IMR-90 (cell line): ENCODE measurements around the gene PPP3CA. TPM values are rescaled to one million over a fixed set of nuclear protein-coding genes. Genes with fewer than 3 reads are reported as not detected.

Experiments
- ATAC-seq: fragments of 200-7000 bp; cut with Tn5 transposase; 2 replicates; pipeline ENCODE4 v1.9.1; 2020; ENCODE audit warnings: low read depth, mild to moderate bottlenecking, moderate library complexity
- BruUV-seq: library from RNA; stranded (reverse); fragments of 400-500 nt; replicated peaks from 2 replicates; lab custom pipeline; 2021; lab: Mats Ljungman, UMichigan
- CTCF ChIA-PET: fragments of 300-600 bp; formaldehyde crosslinking; extraction: SDS; loops from one replicate; lab custom pipeline; 2021; ENCODE audit warnings: antibody characterized with exemption; lab: Yijun Ruan, JAX
- POLR2A ChIA-PET: fragments of 300-600 bp; sonication (Branson Sonifier 250); formaldehyde crosslinking; loops from one replicate; lab custom pipeline; 2022; ENCODE audit warnings: antibody characterized with exemption; ENCODE audit not compliant: unreplicated experiment; lab: Charles Lee
- DNase-seq: peaks from one replicate; pipeline ENCODE4 v3.0.0; 2013
- H2AFZ ChIP-seq: replicated peaks from 2 replicates; pipeline ENCODE3; 2013; ENCODE audit warnings: low read length, mild to moderate bottlenecking; ENCODE audit not compliant: poor library complexity
- H2AK5ac ChIP-seq: 2 replicates; pipeline ENCODE4 v1.6.1; 2013; ENCODE audit warnings: low read depth, low read length, inconsistent platforms
- H2AK9ac ChIP-seq: replicated peaks from 2 replicates; pipeline ENCODE3; 2013; ENCODE audit warnings: mild to moderate bottlenecking, low read depth, low read length, moderate library complexity; ENCODE audit not compliant: poor library complexity
- H2BK120ac ChIP-seq: 2 replicates; pipeline ENCODE4 v1.6.1; 2013; ENCODE audit warnings: low read depth, low read length, inconsistent platforms
- H2BK15ac ChIP-seq: 3 replicates; pipeline ENCODE4 v1.6.1; 2013; ENCODE audit warnings: low read depth, low read length, inconsistent platforms
- H2BK20ac ChIP-seq: 2 replicates; pipeline ENCODE4 v1.6.1; 2013; ENCODE audit warnings: low read depth, mild to moderate bottlenecking, inconsistent platforms, low read length, moderate library complexity
- H2BK5ac ChIP-seq: 2 replicates; pipeline ENCODE4 v1.6.1; 2013; ENCODE audit warnings: mild to moderate bottlenecking, low read depth, low read length, inconsistent platforms; ENCODE audit not compliant: poor library complexity, severe bottlenecking
- H3K14ac ChIP-seq: replicated peaks from 2 replicates; pipeline ENCODE4 v1.6.1; 2013; ENCODE audit warnings: low read depth, low read length, inconsistent platforms
- H3K18ac ChIP-seq: 2 replicates; pipeline ENCODE4 v1.6.1; 2013; ENCODE audit warnings: low read depth, low read length, control low read depth
- H3K23ac ChIP-seq: 2 replicates; pipeline ENCODE4 v1.6.1; 2013; ENCODE audit warnings: low read depth, low read length, inconsistent platforms
- H3K27ac ChIP-seq: 2 replicates; pipeline ENCODE4 v1.5.1; 2013; ENCODE audit warnings: mild to moderate bottlenecking, control low read depth, low read length; ENCODE audit not compliant: insufficient read depth
- H3K27me3 ChIP-seq: 2 replicates; pipeline ENCODE4 v1.6.1; 2013; ENCODE audit warnings: low read length; ENCODE audit not compliant: control insufficient read depth, insufficient read depth
- H3K36me3 ChIP-seq: 2 replicates; pipeline ENCODE4 v1.6.1; 2013; ENCODE audit warnings: low read length, mixed read lengths; ENCODE audit not compliant: control insufficient read depth, insufficient read depth
- H3K4ac ChIP-seq: 2 replicates; pipeline ENCODE4 v1.6.1; 2013; ENCODE audit warnings: low read depth, low read length, inconsistent platforms
- H3K4me1 ChIP-seq: 2 replicates; pipeline ENCODE4 v1.6.1; 2013; ENCODE audit warnings: low read length, mixed read lengths; ENCODE audit not compliant: control insufficient read depth, insufficient read depth
- H3K4me2 ChIP-seq: 2 replicates; pipeline ENCODE4 v1.6.1; 2013; ENCODE audit warnings: low read depth, mild to moderate bottlenecking, control low read depth, low read length, moderate library complexity
- H3K4me3 ChIP-seq: 2 replicates; pipeline ENCODE4 v1.5.1; 2013; ENCODE audit warnings: low read depth, mild to moderate bottlenecking, control low read depth, low read length, moderate library complexity; ENCODE audit not compliant: insufficient read depth
- H3K56ac ChIP-seq: 2 replicates; pipeline ENCODE4 v1.6.1; 2013; ENCODE audit warnings: low read length, inconsistent platforms; ENCODE audit not compliant: insufficient read depth; ENCODE audit errors: extremely low read depth
- H3K79me1 ChIP-seq, 2 experiments: 2 replicates each; pipeline ENCODE4 v1.6.1; 2013; ENCODE audit warnings: low read length in 2 of 2, inconsistent platforms in 1 of 2, low read depth in 1 of 2
- H3K9ac ChIP-seq: 2 replicates; pipeline ENCODE4 v1.6.1; 2013; ENCODE audit warnings: low read depth, low read length, control low read depth
- H3K9me1 ChIP-seq: 2 replicates; pipeline ENCODE4 v1.6.1; 2013; ENCODE audit warnings: low read length, inconsistent platforms; ENCODE audit not compliant: insufficient read depth
- H3K9me3 ChIP-seq: 2 replicates; pipeline ENCODE4 v1.6.1; 2013; ENCODE audit warnings: low read length; ENCODE audit not compliant: control insufficient read depth, insufficient read depth
- H4K20me1 ChIP-seq: 2 replicates; pipeline ENCODE4 v1.6.1; 2013; ENCODE audit warnings: low read length, inconsistent platforms; ENCODE audit not compliant: insufficient read depth
- H4K5ac ChIP-seq: 2 replicates; pipeline ENCODE4 v1.6.1; 2013; ENCODE audit warnings: mild to moderate bottlenecking, low read depth, low read length, control low read depth
- H4K8ac ChIP-seq, 2 experiments: 2 replicates each; pipeline ENCODE4 v1.6.1; 2013; ENCODE audit warnings: low read depth in 2 of 2, low read length in 2 of 2, control low read depth in 1 of 2, inconsistent platforms in 1 of 2
- H4K91ac ChIP-seq: 2 replicates; pipeline ENCODE4 v1.6.1; 2013; ENCODE audit warnings: low read depth, low read length, inconsistent platforms; ENCODE audit not compliant: insufficient read depth
- BHLHE40 ChIP-seq: fragments of 150-350 bp; IDR thresholded peaks from 2 replicates; pipeline ENCODE4 v1.6.1; 2016; ENCODE audit warnings: mild to moderate bottlenecking, low read depth, low read length
- CHD1 ChIP-seq: IDR thresholded peaks from 2 replicates; pipeline ENCODE4 v1.6.1; 2012; ENCODE audit warnings: low read depth, low read length, improper control_type of control experiment
- FOS ChIP-seq: fragments of 150-350 bp; IDR thresholded peaks from 2 replicates; pipeline ENCODE4 v1.6.1; 2016; ENCODE audit warnings: low read depth, low read length
- MAFK ChIP-seq: IDR thresholded peaks from 2 replicates; pipeline ENCODE4 v1.6.1; 2012; ENCODE audit warnings: low read depth, low read length, improper control_type of control experiment
- MAZ ChIP-seq: IDR thresholded peaks from 2 replicates; pipeline ENCODE4 v1.6.1; 2012; ENCODE audit warnings: low read depth, mild to moderate bottlenecking, low read length, improper control_type of control experiment, moderate library complexity, borderline replicate concordance
- MXI1 ChIP-seq: IDR thresholded peaks from 2 replicates; pipeline ENCODE4 v1.6.1; 2012; ENCODE audit warnings: low read depth, mild to moderate bottlenecking, low read length, moderate library complexity, borderline replicate concordance
- NFE2L2 ChIP-seq: fragments of 150-350 bp; IDR thresholded peaks from 2 replicates; pipeline ENCODE4 v1.6.1; 2016; ENCODE audit warnings: low read depth, mild to moderate bottlenecking, low read length
- POLR2A ChIP-seq: IDR thresholded peaks from 2 replicates; pipeline ENCODE4 v1.6.1; 2012; ENCODE audit warnings: mild to moderate bottlenecking, low read depth, low read length
- RAD21 ChIP-seq: IDR thresholded peaks from 2 replicates; pipeline ENCODE4 v1.6.1; 2012; ENCODE audit warnings: low read length, improper control_type of control experiment
- RCOR1 ChIP-seq: IDR thresholded peaks from 2 replicates; pipeline ENCODE4 v1.6.1; 2012; ENCODE audit warnings: mild to moderate bottlenecking, low read length, improper control_type of control experiment; ENCODE audit not compliant: insufficient replicate concordance
- SMC3 ChIP-seq: fragments of 150-350 bp; IDR thresholded peaks from 2 replicates; pipeline ENCODE4 v1.6.1; 2016; ENCODE audit warnings: low read depth, mild to moderate bottlenecking, antibody characterized with exemption, low read length, moderate library complexity
- WGBS, 2 experiments: methylation state at CpG; one replicate each; pipeline versions ENCODE4 v1.1.5 to v1.1.7; 2013; ENCODE audit warnings: missing lambda C conversion rate in 2 of 2; ENCODE audit not compliant: insufficient read length in 1 of 2; ENCODE audit errors: extremely low coverage in 2 of 2; 5-methylcytosine and 5-hydroxymethylcytosine counted together
- dilution Hi-C: fragments of 300-500 bp; cut with HindIII; formaldehyde crosslinking; loops from one replicate; pipeline ENCODE4 v1.14.3; 2018; ENCODE audit warnings: low sequenced_read_pairs; ENCODE audit not compliant: unreplicated experiment
- in situ Hi-C: fragments of 300-500 bp; cut with MboI; formaldehyde crosslinking; loops from 3 replicates; pipeline ENCODE4 v1.14.3; 2019; ENCODE audit warnings: low sequenced_read_pairs, inconsistent platforms, mixed read lengths
- intact Hi-C: fragments of 100-400 bp; cut with micrococcal nuclease; formaldehyde crosslinking; loops from 2 replicates; pipeline ENCODE4 v1.10.0; 2022
- polyA plus RNA-seq, 3 experiments: library from polyadenylated mRNA; depleted of rRNA; stranded (reverse); fragments of >200 nt; gene quantifications; 2 replicates each; pipeline ENCODE4 v1.2.3, GENCODE V29; 2012; ENCODE audit warnings: low replicate concordance in 1 of 3
- total RNA-seq: library from RNA; depleted of rRNA; stranded (reverse); fragments of >200 nt; gene quantifications from 2 replicates; pipeline ENCODE4 v1.2.3, GENCODE V29; 2012

PPP3CA gene
- total and polyA plus RNA-seq, 2 of the 4 experiments (the other 2 are of a cell fraction): 14.5 to 48.6 TPM

DNA sequence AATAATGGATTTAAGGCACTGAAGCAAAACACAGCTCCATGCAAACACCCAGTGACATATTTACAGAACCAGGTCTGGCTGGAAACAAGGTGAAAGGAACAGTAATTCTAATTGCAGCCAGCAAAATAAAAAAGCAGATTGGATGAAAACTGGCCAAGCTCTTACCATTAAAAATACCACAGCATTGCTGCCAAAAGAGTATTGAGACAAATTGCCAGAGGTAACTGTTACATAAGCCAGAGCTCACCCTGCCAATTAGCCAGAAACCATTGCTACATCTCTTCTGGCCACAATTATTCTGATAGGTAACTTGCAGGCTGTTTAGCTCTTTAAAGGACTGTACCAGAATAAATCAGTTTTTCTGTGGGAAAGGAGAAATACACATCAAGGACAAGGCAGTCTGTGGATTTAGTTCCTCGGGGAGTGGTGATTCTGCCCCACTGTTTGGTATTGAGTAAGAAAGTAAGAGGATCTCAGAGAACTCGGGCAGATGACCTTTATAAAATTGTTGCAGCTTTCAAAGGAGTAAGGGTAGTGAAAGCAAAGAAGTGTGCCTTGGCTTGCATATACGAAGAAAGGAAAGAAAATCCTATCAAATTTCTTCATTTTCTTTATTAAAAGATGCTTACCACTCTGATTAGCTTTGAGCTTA, 369.5 kb downstream of the PPP3CA start:
- Histone ChIP-seq H3K27me3 (peaks cover 2% of the 10 kb centered on the region; the same call in 1 of the 2 replicates), H2AK5ac (no peak overlapping the region), H3K4me3 (no peak overlapping the region), H3K14ac (no peak overlapping the region), H2AK9ac (no peak overlapping the region), H2AFZ (no peak overlapping the region), H4K5ac (no peak overlapping the region), H2BK120ac (no peak overlapping the region), H3K9me1 (no peaks in the 10 kb centered on the region), H4K20me1 (no peaks in the 10 kb centered on the region), H2BK20ac (no peak overlapping the region), H3K4me2 (no peak overlapping the region), H3K27ac (no peak overlapping the region), H3K9me3 (no peaks in the 10 kb centered on the region), H3K4me1 (no peaks in the 10 kb centered on the region), H2BK15ac (no peak overlapping the region), H4K8ac (no peak overlapping the region), H4K91ac (no peak overlapping the region), H3K36me3 (no peaks in the 10 kb centered on the region), H3K4ac (no peak overlapping the region), H3K79me1 (no peaks in the 10 kb centered on the region), H3K56ac (no peak overlapping the region), H3K23ac (no peak overlapping the region), H3K18ac (no peak overlapping the region), H2BK5ac (no peak overlapping the region), H3K9ac (no peak overlapping the region)
- 80% methylated on average over 1 of the region's 3 CpGs; no CpG with 5 or more reads in 1 of the 2 experiments for WGBS, 2 experiments
- TF ChIP-seq RCOR1 (no peak), POLR2A (no peak), CHD1 (no peak), MAZ (no peak), MAFK (no peak), RAD21 (no peak), FOS (no peak), MXI1 (no peak), BHLHE40 (no peak), SMC3 (no peak), NFE2L2 (no peak)
- dilution Hi-C loops (no loop called here), in situ Hi-C loops (no loop called here), intact Hi-C loops (no loop called here)
- no TSS peak for BruUV-seq
- no peak for DNase-seq
- ChIA-PET POLR2A (interaction anchor here (0.5 kb wide), 1 partner anchor 699 kb away, joined by 6 read pairs; no protein-coding TSS in a partner anchor), CTCF (interaction anchor here (0.7 kb wide), 2 partner anchors 8 to 18 kb away, joined by 3 read pairs; no protein-coding TSS in a partner anchor)
- ATAC-seq: no peak
